Activated T-helper 1 cell treated with anti-CD3 and anti-CD28 coated beads, Interleukin-12 subunit alpha, Interleukin-12 subunit beta, Interleukin-2, Interleukin-4 antibody, amounts not matched to agents 30 ng/mL and 10 ng/mL and 1 ng/mL, durations not matched to agents 14 hours and 24 hours and 36 hours (primary cell): ENCODE results near the gene NRP1. TPM values are rescaled to one million over a fixed set of nuclear protein-coding genes. Genes with fewer than 3 reads are reported as not detected.

Source experiments
- DNase-seq: peaks from one replicate; pipeline ENCODE4 v3.0.0; 2021; ENCODE audit warnings: low spot score
- H3K27ac Mint-ChIP-seq: one replicate; pipeline ENCODE4 v1.8.0; 2021; ENCODE audit warnings: mild to moderate bottlenecking, mixed read lengths
- H3K27me3 Mint-ChIP-seq: one replicate; pipeline ENCODE4 v1.8.0; 2022; ENCODE audit warnings: mild to moderate bottlenecking, moderate library complexity, mixed read lengths; ENCODE audit not compliant: insufficient read depth
- H3K36me3 Mint-ChIP-seq: one replicate; pipeline ENCODE4 v1.8.0; 2021; ENCODE audit warnings: low read depth, mixed read lengths
- H3K4me1 Mint-ChIP-seq: one replicate; pipeline ENCODE4 v1.8.0; 2021; ENCODE audit warnings: low read depth, mixed read lengths
- H3K4me3 Mint-ChIP-seq: one replicate; pipeline ENCODE4 v1.8.0; 2021; ENCODE audit warnings: mild to moderate bottlenecking, moderate library complexity, mixed read lengths
- H3K9me3 Mint-ChIP-seq: one replicate; pipeline ENCODE4 v1.8.0; 2021; ENCODE audit warnings: mixed read lengths
- intact Hi-C: fragments of 100-400 bp; cut with micrococcal nuclease; formaldehyde crosslinking; loops from one replicate; pipeline ENCODE4 v1.15.1; 2024
- total RNA-seq: library from RNA; stranded (reverse); gene quantifications from 2 replicates; pipeline ENCODE4 v1.2.3, GENCODE V29; 2022

NRP1 gene
- total RNA-seq, 1 donor from 2014 or later, result 1.2 TPM

DNA sequence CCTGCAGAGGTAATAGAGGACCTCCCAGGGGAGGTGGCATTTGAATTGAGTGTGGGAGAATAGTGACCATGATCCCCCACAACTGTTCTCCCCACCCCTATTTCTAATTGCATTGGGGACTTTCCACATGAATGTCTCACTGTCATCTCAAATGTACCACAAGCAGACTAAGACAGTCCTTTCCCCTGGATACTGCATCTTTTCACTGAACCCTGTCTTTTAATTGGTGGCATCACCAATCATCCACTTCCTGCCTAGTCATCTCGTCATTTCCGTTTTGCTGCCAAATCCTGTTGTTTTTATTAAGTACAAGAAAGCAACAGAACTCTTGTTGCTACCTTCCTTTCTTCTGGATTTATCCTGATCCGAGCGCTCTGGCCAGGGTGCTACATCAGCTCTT is 120.3 kb downstream of the NRP1 start:
- intact Hi-C loops, result loop anchor here (2.0 kb wide), 2 partner anchors 21 to 35 kb away; no protein-coding TSS in a partner anchor
- peaks cover 4% of the 10 kb centered on the region for H3K9me3 Mint-ChIP-seq
- peaks cover 30% of the 10 kb centered on the region for H3K4me1 Mint-ChIP-seq
- H3K36me3 Mint-ChIP-seq, result no peaks in the 10 kb centered on the region
- H3K4me3 Mint-ChIP-seq, result no peak overlapping the region
- peaks cover 3% of the 10 kb centered on the region for H3K27me3 Mint-ChIP-seq
- no peak overlapping the region for H3K27ac Mint-ChIP-seq
- DNase-seq, result no peak

GRCh38 chr10:33212061-33212748 is 122.3 kb downstream of the NRP1 start:
- intact Hi-C loops, result no loop called here
- H3K27ac Mint-ChIP-seq, result no peak overlapping the region

GRCh38 chr10:33211106-33211878 is 123.2 kb downstream of the NRP1 start:
- no peak for DNase-seq
- peaks cover 4% of the 10 kb centered on the region for H3K9me3 Mint-ChIP-seq
- H3K36me3 Mint-ChIP-seq, result no peaks in the 10 kb centered on the region
- peaks cover 2% of the 10 kb centered on the region for H3K27me3 Mint-ChIP-seq
- peaks cover 30% of the 10 kb centered on the region for H3K4me1 Mint-ChIP-seq
- intact Hi-C loops, result no loop called here
- peak overlapping the region; percentile 76 for H3K27ac Mint-ChIP-seq
- no peak overlapping the region for H3K4me3 Mint-ChIP-seq

More at GRCh38 chr10:33212061-33212748, 122.3 kb downstream of the NRP1 start:
- Mint-ChIP-seq H3K4me3 (no peak overlapping the region), H3K27me3 (peaks cover 2% of the 10 kb centered on the region), H3K4me1 (peaks cover 30% of the 10 kb centered on the region), H3K9me3 (peaks cover 4% of the 10 kb centered on the region), H3K36me3 (no peaks in the 10 kb centered on the region)
- DNase-seq, result no peak

GRCh38 chr10:33209802-33210201 is 124.7 kb downstream of the NRP1 start:
- Mint-ChIP-seq H3K4me3 (no peak overlapping the region), H3K9me3 (peaks cover 4% of the 10 kb centered on the region), H3K4me1 (peaks cover 30% of the 10 kb centered on the region), H3K27me3 (peaks cover 2% of the 10 kb centered on the region), H3K27ac (no peak overlapping the region), H3K36me3 (no peaks in the 10 kb centered on the region)
- DNase-seq, result no peak
- intact Hi-C loops, result no loop called here

- Mint-ChIP-seq H3K4me3 (no peak overlapping the region), H3K27ac (no peak overlapping the region), H3K27me3 (peaks cover 2% of the 10 kb centered on the region), H3K9me3 (no peaks in the 10 kb centered on the region), H3K4me1 (peaks cover 14% of the 10 kb centered on the region), H3K36me3 (no peaks in the 10 kb centered on the region)
- no peak for DNase-seq
- intact Hi-C loops, result no loop called here
These were observed 126.3 kb downstream of the NRP1 start for GRCh38 chr10:33208166-33208565.

- H3K4me3 Mint-ChIP-seq, result no peak overlapping the region
- no peaks in the 10 kb centered on the region for H3K9me3 Mint-ChIP-seq
- no peaks in the 10 kb centered on the region for H3K4me1 Mint-ChIP-seq
- intact Hi-C loops, result no loop called here
- peaks cover 10% of the 10 kb centered on the region for H3K27me3 Mint-ChIP-seq
- no peak overlapping the region for H3K27ac Mint-ChIP-seq
- no peaks in the 10 kb centered on the region for H3K36me3 Mint-ChIP-seq
- no peak for DNase-seq
These were observed 130.4 kb downstream of the NRP1 start for GRCh38 chr10:33204031-33204430.

GRCh38 chr10:33201971-33202370 is 132.5 kb downstream of the NRP1 start:
- Mint-ChIP-seq H3K27me3 (peaks cover 11% of the 10 kb centered on the region), H3K4me1 (no peaks in the 10 kb centered on the region), H3K9me3 (no peaks in the 10 kb centered on the region), H3K27ac (no peak overlapping the region), H3K36me3 (no peaks in the 10 kb centered on the region), H3K4me3 (no peak overlapping the region)
- intact Hi-C loops, result no loop called here
- DNase-seq, result no peak

GRCh38 chr10:33201056-33201780 is 133.2 kb downstream of the NRP1 start:
- intact Hi-C loops, result no loop called here
- Mint-ChIP-seq H3K27me3 (peaks cover 11% of the 10 kb centered on the region), H3K4me1 (no peaks in the 10 kb centered on the region)

GRCh38 chr10:33199731-33200232 is 134.7 kb downstream of the NRP1 start:
- Mint-ChIP-seq H3K4me1 (no peaks in the 10 kb centered on the region), H3K27ac (no peak overlapping the region), H3K9me3 (no peaks in the 10 kb centered on the region), H3K27me3 (peaks cover 18% of the 10 kb centered on the region), H3K4me3 (no peak overlapping the region), H3K36me3 (no peaks in the 10 kb centered on the region)
- no peak for DNase-seq
- intact Hi-C loops, result no loop called here

More at GRCh38 chr10:33201056-33201780, 133.2 kb downstream of the NRP1 start:
- no peak overlapping the region for H3K4me3 Mint-ChIP-seq
- no peak for DNase-seq
- no peak overlapping the region for H3K27ac Mint-ChIP-seq
- H3K9me3 Mint-ChIP-seq, result no peaks in the 10 kb centered on the region
- no peaks in the 10 kb centered on the region for H3K36me3 Mint-ChIP-seq

DNA sequence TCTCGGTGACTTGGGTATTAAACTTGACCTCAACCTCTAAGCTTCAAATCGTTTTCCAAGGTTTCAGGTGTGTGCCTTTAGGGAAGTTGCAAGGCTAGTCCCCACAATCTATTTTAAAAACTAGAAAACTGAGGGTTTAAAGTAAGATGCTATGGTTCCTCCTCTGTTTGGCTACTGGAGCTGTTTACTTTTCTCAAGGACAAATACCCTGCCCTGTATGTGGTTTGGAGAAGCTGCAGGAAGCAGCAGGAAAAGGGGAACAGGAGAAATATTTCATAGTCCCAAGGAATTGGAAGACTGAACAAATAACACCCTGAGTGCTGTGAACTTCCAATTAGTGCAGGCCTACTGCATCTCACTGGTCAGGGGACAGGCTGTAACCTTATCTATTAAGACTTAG is 135.9 kb downstream of the NRP1 start:
- H3K4me3 Mint-ChIP-seq, result no peak overlapping the region
- DNase-seq, result no peak
- H3K9me3 Mint-ChIP-seq, result no peaks in the 10 kb centered on the region
- peaks cover 18% of the 10 kb centered on the region for H3K27me3 Mint-ChIP-seq
- intact Hi-C loops, result no loop called here
- H3K4me1 Mint-ChIP-seq, result no peaks in the 10 kb centered on the region
- H3K36me3 Mint-ChIP-seq, result no peaks in the 10 kb centered on the region
- no peak overlapping the region for H3K27ac Mint-ChIP-seq

- intact Hi-C loops, result no loop called here
- peaks cover 17% of the 10 kb centered on the region for H3K27me3 Mint-ChIP-seq
- no peak overlapping the region for H3K27ac Mint-ChIP-seq
- no peaks in the 10 kb centered on the region for H3K36me3 Mint-ChIP-seq
- no peak overlapping the region for H3K4me3 Mint-ChIP-seq
- no peaks in the 10 kb centered on the region for H3K4me1 Mint-ChIP-seq
- DNase-seq, result no peak
- H3K9me3 Mint-ChIP-seq, result no peaks in the 10 kb centered on the region
These were observed 137.6 kb downstream of the NRP1 start for GRCh38 chr10:33196710-33197491.

GRCh38 chr10:33196377-33196706 is 138.1 kb downstream of the NRP1 start:
- no peaks in the 10 kb centered on the region for H3K4me1 Mint-ChIP-seq
- no peak overlapping the region for H3K27ac Mint-ChIP-seq
- H3K27me3 Mint-ChIP-seq, result peaks cover 14% of the 10 kb centered on the region
- no peaks in the 10 kb centered on the region for H3K36me3 Mint-ChIP-seq
- intact Hi-C loops, result no loop called here
- no peaks in the 10 kb centered on the region for H3K9me3 Mint-ChIP-seq
- no peak overlapping the region for H3K4me3 Mint-ChIP-seq
- no peak for DNase-seq
